Activated T-cell treated with anti-CD3 and anti-CD28 coated beads for 24 hours (primary cell): ENCODE results near the gene BCKDK.
"Not testable (repeated sequence)": the region's sequence is repeated elsewhere in the genome, so short reads cannot be mapped to it uniquely, and the experiment has no call there.

Experiments
- DNase-seq: peaks from one replicate; pipeline ENCODE4 v3.0.0-alpha.2; 2020; ENCODE audit warnings: low read depth

Gene BCKDK

GRCh38 chr16:31127182-31127581 is 19.0 kb downstream of the BCKDK start:
- DNase-seq = no peak

GRCh38 chr16:31128711-31129567 is 20.8 kb downstream of the BCKDK start:
- DNase-seq = no peak

GRCh38 chr16:31129568-31130335 is 21.6 kb downstream of the BCKDK start:
- DNase-seq = no peak

GRCh38 chr16:31130336-31130891 is 22.2 kb downstream of the BCKDK start:
- DNase-seq = no peak

- no peak for DNase-seq
Measured at GRCh38 chr16:31130899-31131298, 22.7 kb downstream of the BCKDK start.

GRCh38 chr16:31131416-31131815 is 23.2 kb downstream of the BCKDK start:
- no peak for DNase-seq

GRCh38 chr16:31131841-31132271 is 23.7 kb downstream of the BCKDK start:
- no peak for DNase-seq

- no peak for DNase-seq
Measured at GRCh38 chr16:31132303-31132979, 24.3 kb downstream of the BCKDK start.

GRCh38 chr16:31133046-31133501 is 24.9 kb downstream of the BCKDK start:
- no peak for DNase-seq

- DNase-seq = no peak
Measured at GRCh38 chr16:31134091-31134571, 25.9 kb downstream of the BCKDK start.

- no peak for DNase-seq
Measured at GRCh38 chr16:31134625-31135534, 26.7 kb downstream of the BCKDK start.

- no peak for DNase-seq
Measured at GRCh38 chr16:31135535-31136286, 27.5 kb downstream of the BCKDK start, which contains the start of gene PRSS8. TSS of gene PRSS8 (minus strand) at chr16:31135727. CDS start at chr16:31135498, 229 bp downstream.

- DNase-seq = no peak
Measured at GRCh38 chr16:31136287-31136662, 28.1 kb downstream of the BCKDK start.

- DNase-seq = not testable (repeated sequence)
Measured at GRCh38 chr16:31136822-31137499, 28.8 kb downstream of the BCKDK start.

- DNase-seq = no peak
Measured at GRCh38 chr16:31138621-31139578, 30.7 kb downstream of the BCKDK start.

GRCh38 chr16:31141071-31141469 is 32.9 kb downstream of the BCKDK start:
- DNase-seq = not testable (repeated sequence)

- no peak for DNase-seq
Measured at GRCh38 chr16:31141489-31142108, 33.4 kb downstream of the BCKDK start.
